MCF 10A (cell line): ENCODE data around the gene CXCL8. TPM values are rescaled to one million over a fixed set of nuclear protein-coding genes. Genes with fewer than 3 reads are reported as not detected.

Experiments
- BruUV-seq: library from RNA; stranded (reverse); fragments of 400-500 nt; replicated peaks from 2 replicates; lab custom pipeline; 2021; lab: Mats Ljungman, UMichigan
- CTCF ChIA-PET: fragments of 300-600 bp; sonication (Branson Sonifier 250); formaldehyde crosslinking; extraction: SDS; loops from one replicate; lab custom pipeline; 2021; ENCODE audit warnings: antibody characterized with exemption, inconsistent platforms; lab: Yijun Ruan, JAX
- POLR2A ChIA-PET: fragments of 300-600, 350-650 bp; sonication (Branson Sonifier 250); formaldehyde crosslinking; extraction: SDS; loops from one replicate; lab custom pipeline; 2020; ENCODE audit warnings: antibody characterized with exemption, inconsistent platforms; lab: Yijun Ruan, JAX
- DNase-seq: peaks from one replicate; pipeline ENCODE4 v3.0.0-alpha.2; 2018; ENCODE audit not compliant: unreplicated experiment
- H3K27ac Mint-ChIP-seq: one replicate; pipeline ENCODE4 v1.8.0; 2022; ENCODE audit warnings: mild to moderate bottlenecking, low read depth, mixed read lengths; ENCODE audit not compliant: unreplicated experiment
- H3K27me3 Mint-ChIP-seq: one replicate; pipeline ENCODE4 v1.8.0; 2022; ENCODE audit warnings: mixed read lengths; ENCODE audit not compliant: insufficient read depth, unreplicated experiment
- H3K36me3 Mint-ChIP-seq: one replicate; pipeline ENCODE4 v1.8.0; 2022; ENCODE audit warnings: mild to moderate bottlenecking, moderate library complexity, mixed read lengths; ENCODE audit not compliant: insufficient read depth, unreplicated experiment
- H3K4me1 Mint-ChIP-seq: one replicate; pipeline ENCODE4 v1.8.0; 2022; ENCODE audit warnings: mixed read lengths; ENCODE audit not compliant: insufficient read depth, unreplicated experiment
- H3K4me3 Mint-ChIP-seq: one replicate; pipeline ENCODE4 v1.8.0; 2022; ENCODE audit warnings: mild to moderate bottlenecking, moderate library complexity, mixed read lengths; ENCODE audit not compliant: unreplicated experiment
- H3K9me3 Mint-ChIP-seq: one replicate; pipeline ENCODE4 v1.8.0; 2022; ENCODE audit warnings: mixed read lengths; ENCODE audit not compliant: unreplicated experiment
- intact Hi-C: fragments of 100-400 bp; cut with micrococcal nuclease; formaldehyde crosslinking; loops from 2 replicates; pipeline ENCODE4 v1.14.1; 2022
- total RNA-seq: library from RNA; stranded (reverse); gene quantifications from 2 replicates; pipeline ENCODE4 v1.2.3, GENCODE V29; 2022
- TF ChIP-seq, protein P1 (sequence below): fragments of 200-600 bp; IDR thresholded peaks from one replicate; pipeline ENCODE4 v1.8.0; 2022; ENCODE audit warnings: antibody characterized with exemption, mild to moderate bottlenecking; ENCODE audit not compliant: unreplicated experiment

The CXCL8 gene
- total RNA-seq, 1 experiment from 2014 or later, result 36.2 TPM

- H3K9me3 Mint-ChIP-seq, result no peaks in the 10 kb centered on the region
- peaks cover 6% of the 10 kb centered on the region for H3K4me1 Mint-ChIP-seq
- ChIA-PET CTCF (interaction anchor here (0.7 to 1.4 kb wide), 4 partner anchors 15 to 818 kb away, joined by 3 to 6 read pairs (median 4); no protein-coding TSS in a partner anchor), POLR2A (no interaction called here)
- TF ChIP-seq, protein P1, sequence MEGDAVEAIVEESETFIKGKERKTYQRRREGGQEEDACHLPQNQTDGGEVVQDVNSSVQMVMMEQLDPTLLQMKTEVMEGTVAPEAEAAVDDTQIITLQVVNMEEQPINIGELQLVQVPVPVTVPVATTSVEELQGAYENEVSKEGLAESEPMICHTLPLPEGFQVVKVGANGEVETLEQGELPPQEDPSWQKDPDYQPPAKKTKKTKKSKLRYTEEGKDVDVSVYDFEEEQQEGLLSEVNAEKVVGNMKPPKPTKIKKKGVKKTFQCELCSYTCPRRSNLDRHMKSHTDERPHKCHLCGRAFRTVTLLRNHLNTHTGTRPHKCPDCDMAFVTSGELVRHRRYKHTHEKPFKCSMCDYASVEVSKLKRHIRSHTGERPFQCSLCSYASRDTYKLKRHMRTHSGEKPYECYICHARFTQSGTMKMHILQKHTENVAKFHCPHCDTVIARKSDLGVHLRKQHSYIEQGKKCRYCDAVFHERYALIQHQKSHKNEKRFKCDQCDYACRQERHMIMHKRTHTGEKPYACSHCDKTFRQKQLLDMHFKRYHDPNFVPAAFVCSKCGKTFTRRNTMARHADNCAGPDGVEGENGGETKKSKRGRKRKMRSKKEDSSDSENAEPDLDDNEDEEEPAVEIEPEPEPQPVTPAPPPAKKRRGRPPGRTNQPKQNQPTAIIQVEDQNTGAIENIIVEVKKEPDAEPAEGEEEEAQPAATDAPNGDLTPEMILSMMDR, result no peak
- intact Hi-C loops, result no loop called here
- H3K27ac Mint-ChIP-seq, result no peak overlapping the region
- H3K36me3 Mint-ChIP-seq, result peaks cover 2% of the 10 kb centered on the region
- BruUV-seq, result no TSS peak
- no peak overlapping the region for H3K4me3 Mint-ChIP-seq
- DNase-seq, result no peak
- no peaks in the 10 kb centered on the region for H3K27me3 Mint-ChIP-seq
These were observed 21.5 kb downstream of the CXCL8 start for GRCh38 chr4:73761856-73762255.

DNA sequence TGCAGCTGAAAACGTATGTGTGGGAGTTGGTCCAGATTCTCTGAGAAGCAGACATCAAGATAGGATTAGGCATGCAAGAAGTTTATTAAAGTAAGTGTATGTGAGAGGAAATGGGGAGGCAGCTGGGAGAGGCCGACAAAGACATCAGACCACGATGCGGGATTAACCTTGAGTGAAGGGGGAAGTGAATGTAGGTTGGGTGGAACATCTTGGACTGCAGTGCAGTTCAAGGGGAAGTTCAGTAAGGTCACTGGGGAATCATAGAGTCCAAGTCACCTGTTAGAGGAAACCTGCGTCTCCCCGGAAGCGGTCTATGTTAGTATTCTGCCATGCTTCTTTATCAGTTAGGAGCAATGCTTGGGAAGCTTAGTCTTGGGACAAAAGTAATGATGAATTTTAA is 22.0 kb downstream of the CXCL8 start:
- no TSS peak for BruUV-seq
- H3K4me3 Mint-ChIP-seq, result no peak overlapping the region
- H3K4me1 Mint-ChIP-seq, result peaks cover 6% of the 10 kb centered on the region

GRCh38 chr4:73763877-73764276 is 23.5 kb downstream of the CXCL8 start:
- Mint-ChIP-seq H3K27me3 (no peaks in the 10 kb centered on the region), H3K27ac (no peak overlapping the region), H3K36me3 (peaks cover 5% of the 10 kb centered on the region), H3K4me1 (peaks cover 6% of the 10 kb centered on the region), H3K4me3 (no peak overlapping the region), H3K9me3 (no peaks in the 10 kb centered on the region)
- TF ChIP-seq, protein P1, result no peak
- DNase-seq, result no peak
- ChIA-PET CTCF (no interaction called here), POLR2A (no interaction called here)
- intact Hi-C loops, result no loop called here
- no TSS peak for BruUV-seq

More for the DNA sequence above, 22.0 kb downstream of the CXCL8 start:
- Mint-ChIP-seq H3K36me3 (peaks cover 5% of the 10 kb centered on the region), H3K27me3 (no peaks in the 10 kb centered on the region), H3K27ac (no peak overlapping the region), H3K9me3 (no peaks in the 10 kb centered on the region)
- CTCF ChIA-PET, result interaction anchor here (0.6 to 1.4 kb wide), 4 partner anchors 15 to 121 kb away, joined by 3 to 6 read pairs (median 4); no protein-coding TSS in a partner anchor
- DNase-seq, result no peak
- TF ChIP-seq, protein P1, result no peak
- intact Hi-C loops, result no loop called here
- POLR2A ChIA-PET, result interaction anchor here (1.4 kb wide), 1 partner anchor 8 kb away, joined by 4 read pairs; no protein-coding TSS in a partner anchor

DNA sequence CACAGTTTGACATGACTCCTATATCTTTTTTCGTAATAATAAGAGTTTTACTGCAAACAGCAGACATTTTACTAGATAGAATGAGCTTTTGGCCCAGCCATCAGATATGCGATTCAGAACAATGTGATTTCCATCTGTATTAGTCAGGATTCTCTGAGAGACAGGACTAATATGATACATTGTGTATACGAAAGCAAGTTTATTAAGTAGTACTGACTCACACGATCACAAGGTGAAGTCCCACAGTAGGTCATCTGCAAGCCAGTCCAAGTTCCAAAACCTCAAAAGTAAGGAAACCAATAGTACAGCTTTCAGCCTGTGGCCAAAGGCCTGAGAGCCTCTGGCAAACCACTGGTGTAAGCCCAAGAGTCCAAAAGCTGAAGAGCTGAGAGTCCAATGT is 24.1 kb downstream of the CXCL8 start:
- CTCF ChIA-PET, result interaction anchor here (0.6 kb wide), 1 partner anchor 78 kb away, joined by 3 read pairs; no protein-coding TSS in a partner anchor
- H3K4me3 Mint-ChIP-seq, result no peak overlapping the region
- POLR2A ChIA-PET, result no interaction called here
- H3K9me3 Mint-ChIP-seq, result no peaks in the 10 kb centered on the region
- H3K27me3 Mint-ChIP-seq, result no peaks in the 10 kb centered on the region
- peaks cover under 1% of the 10 kb centered on the region for H3K4me1 Mint-ChIP-seq
- no peak overlapping the region for H3K27ac Mint-ChIP-seq
- peaks cover 5% of the 10 kb centered on the region for H3K36me3 Mint-ChIP-seq
- intact Hi-C loops, result no loop called here
- DNase-seq, result no peak
- TF ChIP-seq, protein P1, result no peak
- no TSS peak for BruUV-seq
